HL-60 (cell line): ENCODE data around the gene SLC22A2.

Experiments used
- DNase-seq, 2 experiments: peaks; one replicate each; pipeline ENCODE4 v3.0.0-alpha.2; 2010 to 2020; ENCODE audit warnings: low read depth in 1 of 2, low spot score in 1 of 2
- H3K27ac ChIP-seq: fragments of 250-450 bp; sonication (Bioruptor Pico); replicated peaks from 2 replicates; pipeline ENCODE4 v1.5.1; 2020; ENCODE audit warnings: mild to moderate bottlenecking, moderate library complexity
- H3K27me3 ChIP-seq: fragments of 250-450 bp; sonication (Bioruptor Pico); 2 replicates; pipeline ENCODE4 v1.5.1; 2021; ENCODE audit warnings: mild to moderate bottlenecking, moderate library complexity; ENCODE audit not compliant: insufficient read depth, poor library complexity, severe bottlenecking
- H3K4me3 ChIP-seq: replicated peaks from 2 replicates; pipeline ENCODE4 v1.5.1; 2011; ENCODE audit warnings: mild to moderate bottlenecking, control low read depth, low read length; ENCODE audit not compliant: insufficient read depth
- CTCF ChIP-seq: IDR thresholded peaks from one replicate; pipeline ENCODE4 v1.5.1; 2011; ENCODE audit warnings: low read length, control low read depth, inconsistent platforms; ENCODE audit not compliant: insufficient read depth
- GABPA ChIP-seq: IDR thresholded peaks from 2 replicates; pipeline ENCODE4 v1.6.1; 2012; ENCODE audit warnings: low read depth
- POLR2AphosphoS5 ChIP-seq: IDR thresholded peaks from 2 replicates; pipeline ENCODE4 v1.6.1; 2012; ENCODE audit warnings: low read depth
- REST ChIP-seq: IDR thresholded peaks from 2 replicates; pipeline ENCODE4 v1.6.1; 2012; ENCODE audit warnings: low read depth; ENCODE audit not compliant: insufficient replicate concordance
- SPI1 ChIP-seq: IDR thresholded peaks from 2 replicates; pipeline ENCODE4 v1.6.1; 2012; ENCODE audit warnings: low read depth, mild to moderate bottlenecking, borderline replicate concordance

Gene SLC22A2

GRCh38 chr6:160170018-160170680, 88.5 kb downstream of the SLC22A2 start:
- H3K27ac ChIP-seq = no peak overlapping the region
- no peak for TF ChIP-seq REST
- TF ChIP-seq CTCF = no peak
- no peak for TF ChIP-seq POLR2AphosphoS5
- no peak for TF ChIP-seq GABPA
- TF ChIP-seq SPI1 = no peak
- no peak for DNase-seq
- peaks cover 2% of the 10 kb centered on the region for H3K27me3 ChIP-seq
- H3K4me3 ChIP-seq = no peak overlapping the region

GRCh38 chr6:160167604-160168399, 90.8 kb downstream of the SLC22A2 start:
- Histone ChIP-seq H3K27me3 (peaks cover 2% of the 10 kb centered on the region), H3K4me3 (no peak overlapping the region), H3K27ac (no peak overlapping the region)
- no peak for TF ChIP-seq SPI1
- no peak for TF ChIP-seq GABPA
- no peak for TF ChIP-seq REST
- no peak for TF ChIP-seq CTCF
- TF ChIP-seq POLR2AphosphoS5 = no peak
- DNase-seq = no peak
